Embryonic facial prominence (tissue), 1 donor: ENCODE results near the gene CCDC124.

ENCODE experiments used
- DNase-seq: peaks from one replicate; pipeline ENCODE4 v3.0.0-alpha.2; 2016; ENCODE audit errors: extremely low spot score

Gene CCDC124

GRCh38 chr19:17953869-17954268 is 21.1 kb downstream of the CCDC124 start:
- no peak for DNase-seq

- DNase-seq: no peak
Measured at GRCh38 chr19:17954401-17954800, 21.6 kb downstream of the CCDC124 start.

- DNase-seq: no peak
Measured at GRCh38 chr19:17957149-17957849, 24.5 kb downstream of the CCDC124 start.

- DNase-seq: no peak
Measured at GRCh38 chr19:17957885-17958284, 25.1 kb downstream of the CCDC124 start.

- DNase-seq: no peak
Measured at GRCh38 chr19:17963936-17964691, 31.3 kb downstream of the CCDC124 start.

- DNase-seq: no peak
Measured at GRCh38 chr19:17965370-17966128, 32.7 kb downstream of the CCDC124 start.

GRCh38 chr19:17966129-17966483 is 33.3 kb downstream of the CCDC124 start:
- no peak for DNase-seq

- no peak for DNase-seq
Measured at GRCh38 chr19:17966550-17967256, 33.9 kb downstream of the CCDC124 start, which contains the start of gene KCNN1. Gene KCNN1, plus strand, starts transcription at chr19:17967107. Its CDS starts 6,782 bp downstream, at chr19:17973889.

- DNase-seq: no peak
Measured at GRCh38 chr19:17967257-17968051, 34.6 kb downstream of the CCDC124 start.

- no peak for DNase-seq
Measured at GRCh38 chr19:17968362-17968761, 35.5 kb downstream of the CCDC124 start.

- DNase-seq: no peak
Measured at GRCh38 chr19:17969096-17969792, 36.4 kb downstream of the CCDC124 start.

- DNase-seq: no peak
Measured at GRCh38 chr19:17972230-17972629, 39.4 kb downstream of the CCDC124 start.

- no peak for DNase-seq
Measured at GRCh38 chr19:17973759-17974158, 40.9 kb downstream of the CCDC124 start.

- no peak for DNase-seq
Measured at GRCh38 chr19:17974551-17974950, 41.7 kb downstream of the CCDC124 start.

GRCh38 chr19:17975032-17975431 is 42.2 kb downstream of the CCDC124 start:
- DNase-seq: no peak

- DNase-seq: no peak
Measured at GRCh38 chr19:17977021-17977420, 44.2 kb downstream of the CCDC124 start.

GRCh38 chr19:17977488-17977887 is 44.7 kb downstream of the CCDC124 start:
- DNase-seq: no peak

GRCh38 chr19:17981611-17982010 is 48.8 kb downstream of the CCDC124 start:
- no peak for DNase-seq

GRCh38 chr19:17982430-17982829 is 49.6 kb downstream of the CCDC124 start:
- no peak for DNase-seq

- DNase-seq: no peak
Measured at GRCh38 chr19:17985037-17985818, 52.4 kb downstream of the CCDC124 start.
